ENCODE measurements around the gene BBS9. TPM values are rescaled to one million over a fixed set of nuclear protein-coding genes. Genes with fewer than 3 reads are reported as not detected.
A peak's percentile ranks its signal among the peaks of the same experiment; 100 is the strongest.

The BBS9 gene
- total and polyA plus RNA-seq, 2 of the 4 experiments (the other 2 are of a cell fraction) = 7.9 to 9.5 TPM

DNA sequence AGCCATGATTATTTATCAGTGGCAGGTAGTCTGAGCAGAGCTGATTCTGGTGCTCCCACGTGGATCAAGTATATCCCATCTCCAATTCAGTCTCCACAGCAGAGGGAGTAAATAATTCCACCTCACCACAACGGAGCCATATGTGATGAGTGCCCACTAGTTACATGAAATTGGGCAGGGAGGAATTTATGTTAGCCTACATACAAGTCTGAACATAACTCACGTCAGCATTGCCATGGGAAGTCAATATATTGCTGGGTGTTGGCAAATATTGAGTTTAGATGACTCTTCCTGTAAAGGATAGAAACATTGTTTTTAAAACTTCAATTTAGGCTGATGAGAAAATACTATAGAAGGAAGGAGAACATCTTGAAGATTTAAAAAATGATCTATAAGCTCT lies 507.0 kb downstream of the BBS9 start:
- Histone ChIP-seq H3K36me3 (ENCODE audit: control insufficient read depth, insufficient read depth, low read length) (no peaks in the 10 kb centered on the region), H3K18ac (ENCODE audit: low read depth, low read length) (no peak overlapping the region), H3K79me1 (ENCODE audit: low read depth in 1 of 2, low read length in 2 of 2) (no peaks in the 10 kb centered on the region), H3K23ac (ENCODE audit: low read depth, low read length) (no peak overlapping the region), H4K8ac (ENCODE audit: low read depth in 2 of 2, low read length in 2 of 2) (no peak overlapping the region), H4K20me1 (ENCODE audit: insufficient read depth, low read length) (no peaks in the 10 kb centered on the region), H2AK9ac (replicated peaks; ENCODE audit: low read depth, low read length, poor library complexity) (no peak overlapping the region), H3K9me1 (ENCODE audit: insufficient read depth, low read length) (no peaks in the 10 kb centered on the region), H3K4me1 (ENCODE audit: control insufficient read depth, insufficient read depth, low read length) (no peaks in the 10 kb centered on the region), H2BK120ac (ENCODE audit: low read depth, low read length) (no peak overlapping the region), H3K9ac (ENCODE audit: low read depth, low read length) (no peak overlapping the region), H3K14ac (replicated peaks; ENCODE audit: low read depth, low read length) (no peak overlapping the region), H4K91ac (ENCODE audit: insufficient read depth, low read depth, low read length) (no peak overlapping the region), H3K27me3 (ENCODE audit: control insufficient read depth, insufficient read depth, low read length) (no peaks in the 10 kb centered on the region), H3K9me3 (ENCODE audit: control insufficient read depth, insufficient read depth, low read length) (no peaks in the 10 kb centered on the region), H2AFZ (replicated peaks; ENCODE audit: low read length, poor library complexity) (no peak overlapping the region), H2BK20ac (ENCODE audit: low read depth, low read length) (no peak overlapping the region), H3K4ac (ENCODE audit: low read depth, low read length) (no peak overlapping the region), H3K4me3 (ENCODE audit: insufficient read depth, low read depth, low read length) (no peak overlapping the region), H2AK5ac (ENCODE audit: low read depth, low read length) (peak overlapping the region; percentile 14; the same call in 1 of the 2 replicates), H3K56ac (ENCODE audit: extremely low read depth, insufficient read depth, low read length) (no peak overlapping the region), H2BK5ac (ENCODE audit: low read depth, low read length, poor library complexity, severe bottlenecking) (no peak overlapping the region), H3K4me2 (ENCODE audit: low read depth, low read length) (no peak overlapping the region), H4K5ac (ENCODE audit: low read depth, low read length) (no peak overlapping the region), H3K27ac (ENCODE audit: insufficient read depth, low read length) (no peak overlapping the region), H2BK15ac (ENCODE audit: low read depth, low read length) (no peak overlapping the region)
- TF ChIP-seq RFX5 (IDR thresholded peaks at IDR 0.05; ENCODE audit: low read depth, low read length) (no peak), CEBPB (IDR thresholded peaks at IDR 0.05; ENCODE audit: low read depth, low read length) (no peak), CHD1 (IDR thresholded peaks at IDR 0.05; ENCODE audit: low read depth, low read length) (no peak), MAFK (IDR thresholded peaks at IDR 0.05; ENCODE audit: low read depth, low read length) (no peak), MXI1 (IDR thresholded peaks at IDR 0.05; ENCODE audit: borderline replicate concordance, low read depth, low read length) (no peak), NFE2L2 (IDR thresholded peaks at IDR 0.05; ENCODE audit: low read depth, low read length) (no peak), MAZ (IDR thresholded peaks at IDR 0.05; ENCODE audit: borderline replicate concordance, low read depth, low read length) (no peak), SMC3 (IDR thresholded peaks at IDR 0.05; ENCODE audit: low read depth, low read length) (no peak), RAD21 (IDR thresholded peaks at IDR 0.05; ENCODE audit: low read length) (no peak), FOS (IDR thresholded peaks at IDR 0.05; ENCODE audit: low read depth, low read length) (no peak), POLR2A (IDR thresholded peaks at IDR 0.05; ENCODE audit: low read depth, low read length) (no peak), BHLHE40 (IDR thresholded peaks at IDR 0.05; ENCODE audit: low read depth, low read length) (no peak), RCOR1 (IDR thresholded peaks at IDR 0.05; ENCODE audit: insufficient replicate concordance, low read length) (no peak)
- TF ChIP-seq, protein P1, sequence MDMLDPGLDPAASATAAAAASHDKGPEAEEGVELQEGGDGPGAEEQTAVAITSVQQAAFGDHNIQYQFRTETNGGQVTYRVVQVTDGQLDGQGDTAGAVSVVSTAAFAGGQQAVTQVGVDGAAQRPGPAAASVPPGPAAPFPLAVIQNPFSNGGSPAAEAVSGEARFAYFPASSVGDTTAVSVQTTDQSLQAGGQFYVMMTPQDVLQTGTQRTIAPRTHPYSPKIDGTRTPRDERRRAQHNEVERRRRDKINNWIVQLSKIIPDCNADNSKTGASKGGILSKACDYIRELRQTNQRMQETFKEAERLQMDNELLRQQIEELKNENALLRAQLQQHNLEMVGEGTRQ (IDR thresholded peaks at IDR 0.05; ENCODE audit: low read depth, low read length) = no peak
- TF ChIP-seq, protein P2, sequence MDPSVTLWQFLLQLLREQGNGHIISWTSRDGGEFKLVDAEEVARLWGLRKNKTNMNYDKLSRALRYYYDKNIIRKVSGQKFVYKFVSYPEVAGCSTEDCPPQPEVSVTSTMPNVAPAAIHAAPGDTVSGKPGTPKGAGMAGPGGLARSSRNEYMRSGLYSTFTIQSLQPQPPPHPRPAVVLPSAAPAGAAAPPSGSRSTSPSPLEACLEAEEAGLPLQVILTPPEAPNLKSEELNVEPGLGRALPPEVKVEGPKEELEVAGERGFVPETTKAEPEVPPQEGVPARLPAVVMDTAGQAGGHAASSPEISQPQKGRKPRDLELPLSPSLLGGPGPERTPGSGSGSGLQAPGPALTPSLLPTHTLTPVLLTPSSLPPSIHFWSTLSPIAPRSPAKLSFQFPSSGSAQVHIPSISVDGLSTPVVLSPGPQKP (IDR thresholded peaks at IDR 0.05; ENCODE audit: borderline replicate concordance, low read depth, low read length) = no peak
- TF ChIP-seq, protein P3, sequence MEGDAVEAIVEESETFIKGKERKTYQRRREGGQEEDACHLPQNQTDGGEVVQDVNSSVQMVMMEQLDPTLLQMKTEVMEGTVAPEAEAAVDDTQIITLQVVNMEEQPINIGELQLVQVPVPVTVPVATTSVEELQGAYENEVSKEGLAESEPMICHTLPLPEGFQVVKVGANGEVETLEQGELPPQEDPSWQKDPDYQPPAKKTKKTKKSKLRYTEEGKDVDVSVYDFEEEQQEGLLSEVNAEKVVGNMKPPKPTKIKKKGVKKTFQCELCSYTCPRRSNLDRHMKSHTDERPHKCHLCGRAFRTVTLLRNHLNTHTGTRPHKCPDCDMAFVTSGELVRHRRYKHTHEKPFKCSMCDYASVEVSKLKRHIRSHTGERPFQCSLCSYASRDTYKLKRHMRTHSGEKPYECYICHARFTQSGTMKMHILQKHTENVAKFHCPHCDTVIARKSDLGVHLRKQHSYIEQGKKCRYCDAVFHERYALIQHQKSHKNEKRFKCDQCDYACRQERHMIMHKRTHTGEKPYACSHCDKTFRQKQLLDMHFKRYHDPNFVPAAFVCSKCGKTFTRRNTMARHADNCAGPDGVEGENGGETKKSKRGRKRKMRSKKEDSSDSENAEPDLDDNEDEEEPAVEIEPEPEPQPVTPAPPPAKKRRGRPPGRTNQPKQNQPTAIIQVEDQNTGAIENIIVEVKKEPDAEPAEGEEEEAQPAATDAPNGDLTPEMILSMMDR (conservative IDR thresholded peaks at IDR 0.05; ENCODE audit: low read depth, low read length) = no peak
- POLR2A ChIA-PET (ENCODE audit: unreplicated experiment) = no interaction called here
- WGBS, 2 experiments (ENCODE audit: extremely low coverage in 2 of 2, insufficient read length in 1 of 2) = no CpG with 5 or more reads among the region's 3 CpGs
- DNase-seq = no peak
- intact Hi-C loops (cut with micrococcal nuclease) (no loop called here), dilution Hi-C loops (cut with HindIII; ENCODE audit: low sequenced_read_pairs, unreplicated experiment) (no loop called here), in situ Hi-C loops (cut with MboI; ENCODE audit: low sequenced_read_pairs) (no loop called here)
- no peak for ATAC-seq (ENCODE audit: low read depth)
- CTCF ChIA-PET = interaction anchor here (1.1 kb wide), 1 partner anchor 9 kb away, joined by 3 read pairs; no protein-coding TSS in a partner anchor
- BruUV-seq (replicated peaks) = no TSS peak
